ENCODE results near the gene TMEM108.

TMEM108 gene

DNA sequence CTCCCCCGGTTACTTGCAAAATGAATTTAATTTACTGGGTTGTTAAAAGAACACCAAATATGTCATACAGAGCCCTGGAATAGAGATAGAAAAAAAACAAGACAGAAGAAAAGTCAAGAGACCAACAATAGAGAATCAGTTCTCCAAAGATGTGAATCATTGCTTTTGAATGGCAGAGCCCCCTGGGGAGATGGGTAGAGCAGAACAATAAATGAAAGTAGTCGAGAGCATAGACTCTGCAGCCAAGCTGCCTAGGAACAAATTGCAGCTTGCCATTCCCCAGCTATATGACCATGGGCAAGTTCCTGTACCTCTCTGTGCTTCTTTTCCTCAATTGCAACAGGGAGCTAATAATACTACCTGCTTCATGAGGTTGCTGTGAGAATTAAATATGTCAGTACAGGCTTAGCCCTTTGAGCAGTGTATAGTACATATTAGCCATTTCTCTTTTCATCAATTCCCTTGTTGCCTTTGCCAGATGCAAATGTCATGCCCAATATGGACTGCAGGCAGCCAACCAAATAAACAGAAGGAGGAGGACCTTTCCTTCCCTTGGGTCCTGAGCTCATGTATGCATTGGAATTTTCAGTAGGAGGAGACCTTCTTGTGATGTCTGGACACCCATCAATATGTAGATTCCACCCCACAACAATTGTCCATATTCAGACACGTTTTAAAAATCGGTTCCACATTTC, 336.7 kb downstream of the TMEM108 start:
- no peak for DNase-seq
- intact Hi-C loops (cut with DNase I), result no loop called here

DNA sequence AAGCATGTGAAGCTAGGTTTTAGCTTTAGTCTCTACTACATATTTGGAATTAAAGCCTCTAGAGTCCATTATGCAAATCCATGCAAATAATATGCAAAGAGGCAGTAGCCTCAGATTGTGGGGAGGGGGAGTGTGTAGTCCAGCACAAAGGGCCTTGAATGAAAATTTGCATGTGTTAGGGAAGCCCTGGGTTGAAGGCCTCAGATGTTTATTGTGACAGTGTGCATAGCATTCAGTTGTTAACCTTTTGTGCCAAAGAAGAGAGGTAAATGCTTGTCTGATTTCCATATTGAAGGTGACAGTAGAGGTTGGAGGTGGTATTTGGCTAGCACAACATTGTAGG, 337.2 kb downstream of the TMEM108 start:
- intact Hi-C loops (cut with DNase I), result no loop called here
- DNase-seq, result no peak

DNA sequence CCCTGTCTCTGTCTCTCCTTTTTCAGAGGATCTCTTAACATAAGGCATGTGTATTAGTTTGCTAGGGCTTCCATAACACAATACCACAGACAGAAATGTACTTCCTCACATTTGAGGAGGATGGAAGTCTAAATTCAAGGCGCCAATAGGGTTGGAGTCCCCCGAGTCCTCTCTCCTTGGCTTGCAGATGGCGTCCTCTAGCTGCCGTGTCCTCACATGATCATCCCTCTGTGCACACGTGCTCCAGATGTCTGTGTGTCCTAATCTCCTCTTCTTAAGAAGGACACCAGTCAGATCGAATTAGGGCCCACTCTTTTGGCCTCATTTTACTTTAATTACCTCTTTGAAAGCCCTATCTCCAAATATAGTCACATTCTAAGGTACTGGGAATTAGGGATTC, 338.6 kb downstream of the TMEM108 start:
- intact Hi-C loops (cut with DNase I), result loop anchor here (2.0 kb wide), 1 partner anchor 336 kb away; no protein-coding TSS in a partner anchor
- DNase-seq, result no peak

DNA sequence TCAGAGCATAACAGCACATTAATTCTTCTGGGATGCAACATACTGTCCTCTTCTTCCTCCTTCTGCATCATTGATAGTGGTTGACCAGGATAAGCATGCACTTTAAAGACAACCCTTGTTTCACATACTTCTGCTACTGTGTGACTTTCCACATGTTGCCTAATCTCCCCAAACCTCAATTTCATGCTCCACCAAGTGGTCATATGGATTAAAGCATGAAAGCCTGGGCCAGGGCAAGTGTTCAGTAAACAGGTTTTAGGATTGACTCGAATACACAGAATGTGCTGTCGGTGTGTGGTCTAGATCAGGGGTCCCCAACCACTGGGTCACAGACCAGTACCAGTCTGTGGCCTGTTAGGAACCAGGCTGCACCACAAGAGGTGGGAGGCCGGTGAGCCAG, 339.2 kb downstream of the TMEM108 start:
- intact Hi-C loops (cut with DNase I), result loop anchor here (2.0 kb wide), 1 partner anchor 337 kb away; no protein-coding TSS in a partner anchor
- no peak for DNase-seq

DNA sequence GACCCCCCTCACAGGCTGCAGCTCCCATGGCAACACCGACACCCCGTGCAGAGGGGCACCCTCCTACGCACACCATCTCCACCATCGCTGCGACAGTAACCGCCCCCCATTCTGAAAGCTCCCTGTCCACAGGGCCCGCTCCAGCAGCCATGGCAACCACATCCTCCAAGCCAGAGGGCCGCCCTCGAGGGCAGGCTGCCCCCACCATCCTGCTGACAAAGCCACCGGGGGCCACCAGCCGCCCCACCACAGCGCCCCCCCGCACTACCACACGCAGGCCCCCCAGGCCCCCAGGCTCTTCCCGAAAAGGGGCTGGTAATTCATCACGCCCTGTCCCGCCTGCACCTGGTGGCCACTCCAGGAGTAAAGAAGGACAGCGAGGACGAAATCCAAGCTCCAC, 341.7 kb downstream of the TMEM108 start:
- no peak for DNase-seq
- intact Hi-C loops (cut with DNase I), result no loop called here

DNA sequence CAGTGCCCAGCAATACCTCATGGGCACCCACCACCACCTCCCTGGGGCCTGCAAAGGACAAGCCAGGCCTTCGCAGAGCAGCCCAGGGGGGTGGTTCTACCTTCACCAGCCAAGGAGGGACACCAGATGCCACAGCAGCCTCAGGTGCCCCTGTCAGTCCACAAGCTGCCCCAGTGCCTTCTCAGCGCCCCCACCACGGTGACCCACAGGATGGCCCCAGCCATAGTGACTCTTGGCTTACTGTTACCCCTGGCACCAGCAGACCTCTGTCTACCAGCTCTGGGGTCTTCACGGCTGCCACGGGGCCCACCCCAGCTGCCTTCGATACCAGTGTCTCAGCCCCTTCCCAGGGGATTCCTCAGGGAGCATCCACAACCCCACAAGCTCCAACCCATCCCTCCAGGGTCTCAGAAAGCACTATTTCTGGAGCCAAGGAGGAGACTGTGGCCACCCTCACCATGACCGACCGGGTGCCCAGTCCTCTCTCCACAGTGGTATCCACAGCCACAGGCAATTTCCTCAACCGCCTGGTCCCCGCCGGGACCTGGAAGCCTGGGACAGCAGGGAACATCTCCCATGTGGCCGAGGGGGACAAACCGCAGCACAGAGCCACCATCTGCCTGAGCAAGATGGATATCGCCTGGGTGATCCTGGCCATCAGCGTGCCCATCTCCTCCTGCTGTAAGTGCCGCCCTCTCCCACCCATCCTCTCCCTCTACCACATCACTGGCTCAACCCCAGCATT, 342.5 kb downstream of the TMEM108 start:
- no peak for DNase-seq
- intact Hi-C loops (cut with DNase I), result no loop called here

DNA sequence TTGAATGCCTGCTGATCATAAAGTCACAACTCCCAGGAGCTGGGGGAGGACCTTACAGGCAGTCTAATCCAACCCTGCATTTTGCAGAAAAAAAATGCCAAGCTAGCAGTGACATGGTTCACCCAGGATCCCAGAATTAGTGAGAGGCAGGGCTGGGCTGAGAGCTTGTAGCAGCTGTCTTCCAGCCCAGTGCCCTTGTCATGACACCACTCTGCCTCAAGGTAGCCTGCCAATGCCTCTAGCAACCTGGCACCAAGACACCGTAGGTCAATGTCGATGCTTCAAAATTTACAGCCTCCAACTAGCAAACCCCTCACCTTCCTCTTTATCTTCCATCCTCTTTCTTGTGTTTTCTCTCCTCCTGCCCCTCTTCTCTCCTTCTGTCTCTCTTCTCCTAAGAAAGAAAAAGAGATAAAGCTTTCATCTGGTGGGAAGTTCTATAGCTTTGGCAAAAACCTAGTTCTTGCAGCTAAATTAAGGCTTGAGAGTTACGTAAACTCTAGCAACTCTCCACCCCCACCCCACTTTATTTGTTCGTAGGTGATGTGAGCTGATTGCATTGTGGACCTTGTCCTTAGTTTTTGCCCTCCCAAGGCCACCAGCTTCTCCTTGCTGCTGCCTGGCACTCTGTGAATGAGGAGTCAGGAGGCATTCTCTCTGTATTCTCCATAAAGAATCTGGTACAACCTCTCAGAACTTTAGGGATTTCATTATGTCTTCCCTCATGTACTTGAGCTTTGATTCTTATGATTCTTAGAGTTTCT, 343.3 kb downstream of the TMEM108 start:
- no peak for DNase-seq
- intact Hi-C loops (cut with DNase I), result no loop called here

DNA sequence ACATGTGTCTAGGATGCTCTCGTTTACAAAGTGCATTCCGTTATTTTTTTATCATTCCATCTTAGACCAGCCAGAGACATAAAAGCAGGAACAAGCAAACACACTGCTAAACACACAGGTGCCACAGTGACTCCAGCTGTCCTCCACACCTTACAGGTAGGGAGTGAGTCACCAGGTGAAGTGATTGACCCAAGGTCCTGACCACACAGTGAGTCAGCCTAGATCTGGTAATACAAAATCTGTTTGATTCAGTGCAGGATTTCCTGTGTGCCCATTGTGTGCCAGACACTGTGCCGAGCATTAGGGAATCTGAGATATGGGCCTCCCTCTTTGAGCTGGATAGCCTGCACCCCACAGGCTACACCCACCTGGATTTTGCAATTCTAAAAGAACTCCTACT, 345.0 kb downstream of the TMEM108 start:
- no peak for DNase-seq
- intact Hi-C loops (cut with DNase I), result no loop called here

DNA sequence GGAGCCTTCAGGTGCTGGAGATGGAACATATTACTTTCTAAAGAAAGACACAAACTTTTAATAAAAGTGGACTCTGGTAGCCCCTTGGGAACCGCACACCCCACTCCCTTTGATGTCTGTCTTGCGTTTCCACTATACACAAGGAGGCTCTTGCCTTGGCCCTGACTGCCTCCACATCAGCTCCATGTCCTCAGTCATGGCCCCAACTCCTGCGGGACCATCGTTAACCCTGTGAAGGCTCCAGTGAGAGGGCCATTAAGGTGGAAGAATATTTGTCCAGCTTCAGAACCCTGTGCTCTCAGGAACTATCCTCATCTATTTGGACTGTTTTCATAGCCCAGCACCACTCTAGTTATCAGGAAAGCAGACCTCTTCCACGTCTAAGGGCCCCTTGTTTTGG, 345.6 kb downstream of the TMEM108 start:
- no peak for DNase-seq
- intact Hi-C loops (cut with DNase I), result loop anchor here (1.0 kb wide), 2 partner anchors 342 to 652 kb away; no protein-coding TSS in a partner anchor

DNA sequence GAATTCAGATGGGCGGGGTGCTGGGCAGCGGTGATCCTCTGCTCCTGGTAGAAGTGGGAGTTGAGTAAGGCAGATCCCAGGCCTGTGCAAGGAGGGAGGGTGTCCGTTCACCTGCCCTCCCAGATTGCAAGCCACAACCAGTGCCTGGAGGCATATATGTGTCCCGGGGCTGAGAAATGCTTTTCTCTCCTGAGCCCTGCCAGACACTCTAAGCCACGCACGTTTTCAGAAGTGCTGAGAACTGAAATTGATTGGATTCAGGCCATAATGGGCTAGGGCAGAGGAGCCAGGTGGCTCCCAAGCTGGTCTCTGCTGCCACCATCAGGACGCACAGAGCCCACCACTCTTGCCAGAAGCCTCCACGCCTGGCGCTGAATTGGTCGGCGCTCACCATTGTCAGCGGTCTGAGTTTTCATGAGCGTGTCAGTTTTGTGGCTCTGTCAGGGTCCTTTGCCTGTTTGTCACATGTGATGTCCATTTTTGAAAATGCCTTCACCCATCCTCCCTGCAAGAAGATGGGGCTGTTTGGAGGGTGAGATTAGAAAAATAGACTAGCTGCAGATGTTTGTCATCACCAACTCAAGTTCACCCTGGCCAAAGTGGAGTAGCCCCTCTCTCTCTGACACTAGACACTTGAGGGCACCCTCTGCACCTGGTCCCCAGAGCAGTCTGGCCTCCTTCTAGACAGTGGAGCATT, 346.3 kb downstream of the TMEM108 start:
- DNase-seq, result peak; percentile 56 to 96 (median 78)
- intact Hi-C loops (cut with DNase I), result loop anchor here (1.0 kb wide), 2 partner anchors 343 to 653 kb away; no protein-coding TSS in a partner anchor

DNA sequence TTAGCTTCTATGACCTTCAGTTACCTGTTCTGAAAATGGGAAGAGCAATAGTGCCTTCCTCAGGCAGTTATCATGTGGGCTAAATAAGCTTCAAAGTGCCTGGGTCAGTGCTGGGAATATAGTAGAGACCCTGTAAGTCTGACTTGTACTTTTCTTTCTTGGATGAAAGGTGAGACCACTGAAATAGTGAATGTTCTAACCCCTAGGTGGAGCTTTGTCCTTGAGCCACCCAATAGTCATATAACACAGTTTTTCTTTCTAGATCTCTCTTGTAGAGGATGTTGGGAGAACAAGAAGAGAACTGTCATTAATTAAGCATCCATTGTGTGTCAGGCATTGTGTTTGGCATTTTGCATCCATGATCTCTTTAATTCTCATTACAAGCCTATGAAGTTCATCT, 348.7 kb downstream of the TMEM108 start:
- intact Hi-C loops (cut with DNase I), result no loop called here
- DNase-seq, result no peak

DNA sequence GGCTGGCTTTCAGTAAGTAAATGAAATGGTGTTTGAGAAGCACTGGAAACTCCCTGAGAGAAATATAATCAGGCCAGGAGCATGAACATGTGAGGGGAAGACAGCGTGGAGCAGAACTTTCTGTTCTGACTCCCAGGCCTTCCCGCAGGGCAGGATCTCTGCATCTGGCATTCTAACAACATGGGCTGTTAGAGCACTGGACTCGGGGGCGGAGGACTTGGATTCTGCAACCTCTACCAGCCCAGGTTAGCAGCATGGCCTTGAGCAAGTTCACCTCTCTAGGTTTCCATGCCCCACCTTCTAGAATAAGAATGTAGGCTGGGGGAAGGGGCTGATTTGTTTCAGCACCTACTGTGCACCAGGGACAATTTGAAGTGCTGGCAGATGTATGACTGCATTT, 349.1 kb downstream of the TMEM108 start:
- intact Hi-C loops (cut with DNase I), result no loop called here
- DNase-seq, result no peak

DNA sequence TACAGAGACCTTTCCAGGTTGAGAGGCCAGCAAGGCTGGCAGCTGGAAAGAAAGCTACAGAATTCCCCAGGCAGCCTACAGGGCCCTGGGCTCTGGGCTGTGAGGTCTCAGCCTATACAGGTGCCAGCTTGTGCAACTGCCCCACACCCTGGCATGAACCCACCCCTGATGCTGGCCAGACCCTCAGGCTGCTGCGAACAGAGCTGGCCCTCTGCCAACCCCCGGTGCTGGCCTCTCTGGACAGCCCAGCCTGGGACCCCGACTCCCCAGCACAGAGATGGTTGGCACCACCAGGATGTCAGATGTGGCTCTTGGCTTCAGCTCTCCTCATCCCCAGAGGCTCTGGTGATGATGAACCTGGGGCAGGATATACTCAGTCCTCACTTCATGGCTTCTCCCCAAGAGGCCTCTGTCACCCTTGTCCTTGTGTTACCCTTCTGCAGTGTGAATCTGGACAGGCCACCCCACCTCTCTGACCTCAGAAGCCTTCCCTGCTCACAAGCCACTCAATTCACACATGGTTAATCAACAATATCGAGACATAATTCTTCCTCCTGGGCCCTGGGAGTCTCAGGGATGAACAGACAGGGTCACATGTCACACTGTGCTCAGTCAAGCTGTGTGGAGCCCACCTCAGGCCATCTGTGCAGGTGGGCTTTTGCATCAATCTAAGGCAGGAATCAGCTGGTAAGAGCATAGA, 350.7 kb downstream of the TMEM108 start:
- peak in 1 of 10 donors; percentile 72 for DNase-seq
- intact Hi-C loops (cut with DNase I), result no loop called here

DNA sequence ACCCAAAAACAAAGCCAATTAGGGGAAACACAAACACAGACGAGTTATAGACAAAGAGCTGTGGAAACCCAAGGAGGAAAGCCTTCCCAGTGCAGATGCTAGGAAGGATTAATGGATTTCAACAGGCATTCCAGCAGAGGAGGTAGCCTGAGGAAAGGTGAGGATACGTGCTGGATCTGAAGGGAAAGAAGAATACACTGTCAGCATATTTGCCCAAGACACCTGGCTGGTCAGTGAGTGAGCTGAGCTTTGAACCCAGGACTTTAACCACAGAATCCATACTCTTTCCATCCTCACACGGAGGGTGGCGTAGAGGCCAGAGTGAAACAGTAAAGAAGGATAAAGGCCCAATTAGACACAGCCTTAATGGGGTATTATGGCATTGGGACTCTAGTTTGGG, 352.5 kb downstream of the TMEM108 start:
- no peak for DNase-seq
- intact Hi-C loops (cut with DNase I), result no loop called here

DNA sequence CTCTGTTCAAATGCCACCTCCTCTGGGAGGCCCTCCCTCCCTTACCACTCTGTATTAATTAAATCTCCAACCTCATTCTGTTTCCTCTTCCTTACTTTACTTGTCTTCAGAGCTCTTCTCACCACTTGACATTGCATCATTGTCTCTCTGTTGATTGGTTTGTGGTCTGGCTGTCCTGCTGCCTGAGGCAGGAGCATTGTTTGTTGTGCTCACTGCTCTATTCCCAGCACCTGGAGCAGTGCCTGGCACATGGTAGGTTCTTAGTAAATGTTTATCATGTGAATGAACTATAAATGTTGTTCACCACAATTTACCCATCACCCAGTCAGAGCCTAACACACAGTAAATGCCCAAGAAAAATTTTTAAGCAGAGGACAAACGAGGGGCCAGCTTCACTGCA, 355.0 kb downstream of the TMEM108 start:
- intact Hi-C loops (cut with DNase I), result no loop called here
- DNase-seq, result no peak

DNA sequence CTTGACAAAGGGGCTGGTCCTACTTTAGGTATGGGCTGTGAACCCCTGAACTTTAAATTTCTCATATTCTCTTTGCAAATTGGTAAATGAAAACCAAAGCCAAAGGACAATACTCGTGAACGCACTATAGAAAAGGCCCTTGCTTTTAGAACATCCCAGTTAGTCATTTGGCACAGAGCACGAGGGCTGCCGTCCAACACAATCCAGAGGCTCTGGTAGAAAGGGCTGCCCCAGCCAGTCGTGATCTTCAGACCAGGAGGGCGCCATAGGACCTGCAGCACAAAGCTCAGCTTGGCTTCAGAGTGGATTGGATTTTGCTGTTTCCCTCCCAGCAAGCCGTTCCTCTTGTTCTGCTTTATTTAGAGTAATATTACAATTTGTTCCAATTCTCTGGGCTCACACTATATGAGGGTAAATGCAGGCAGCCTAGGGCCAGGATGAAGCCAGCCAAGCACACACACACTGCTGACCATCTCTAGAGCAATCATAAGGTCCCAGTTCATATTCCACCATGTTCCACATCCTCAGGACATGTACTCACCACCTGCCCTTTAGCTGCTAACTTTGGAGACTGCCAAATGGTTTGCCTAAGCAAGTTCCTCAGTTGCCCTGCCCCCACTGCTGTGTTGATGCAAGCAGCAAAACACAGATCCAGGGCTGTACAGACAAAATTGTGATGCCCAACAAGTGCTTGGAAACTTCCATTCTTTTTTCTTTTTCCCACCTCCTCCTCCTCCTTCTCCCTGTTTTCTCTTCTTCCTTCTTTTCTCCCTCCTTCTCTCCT, 355.7 kb downstream of the TMEM108 start:
- no peak for DNase-seq
- intact Hi-C loops (cut with DNase I), result no loop called here

DNA sequence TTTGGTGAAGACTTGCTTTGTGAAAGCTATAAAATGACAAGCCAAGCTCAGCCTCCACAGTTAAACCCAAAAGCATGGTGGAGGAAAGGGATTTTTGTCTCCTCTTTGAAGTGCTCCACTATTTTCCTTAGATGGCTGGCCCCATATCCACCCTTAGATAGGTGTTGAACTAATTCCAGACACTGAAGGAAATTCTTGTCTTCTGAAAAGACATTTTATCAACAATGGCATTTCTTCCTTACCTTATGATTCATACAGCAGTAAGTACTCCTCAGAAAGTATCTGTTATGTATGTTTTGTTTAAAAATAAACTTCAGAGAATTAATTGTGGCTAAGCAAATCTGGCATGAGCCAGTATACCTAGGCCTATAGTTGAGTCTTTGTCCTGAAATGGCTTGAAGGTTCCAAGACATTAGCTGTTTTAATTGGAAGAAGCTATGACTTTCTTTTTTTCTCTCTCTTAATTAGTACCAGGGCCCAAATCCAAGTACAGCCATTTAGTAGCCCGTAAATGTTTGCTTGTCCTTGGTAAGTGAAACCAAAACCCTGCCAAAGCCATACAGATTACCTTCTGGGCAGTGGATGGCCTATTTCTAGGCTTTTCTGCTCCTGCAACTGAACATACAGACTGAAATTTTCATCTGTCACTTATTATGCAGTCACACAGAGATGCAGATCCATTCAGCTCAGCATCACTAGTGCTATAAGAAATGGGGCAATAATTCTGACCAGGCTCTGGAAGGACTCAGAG, 356.5 kb downstream of the TMEM108 start:
- intact Hi-C loops (cut with DNase I), result no loop called here
- DNase-seq, result no peak

DNA sequence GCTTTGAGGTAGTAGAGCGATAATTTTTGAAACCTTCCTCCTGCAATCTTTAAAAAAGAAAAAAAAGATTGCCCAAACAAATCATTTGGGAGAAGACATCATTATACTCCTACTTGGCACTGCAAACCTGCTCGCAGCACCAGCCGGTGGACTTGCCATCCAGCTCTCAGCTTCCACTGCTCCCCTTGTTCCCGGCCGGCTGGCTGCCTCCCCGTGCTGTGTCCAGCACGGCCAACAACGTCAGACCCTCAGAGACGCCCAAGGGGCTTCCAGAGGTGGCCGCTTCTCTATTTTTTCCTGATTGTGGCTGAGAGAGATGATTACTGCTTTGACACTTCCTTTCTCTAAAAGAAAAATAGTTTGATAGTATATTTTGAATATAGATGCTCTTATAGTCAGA, 358.7 kb downstream of the TMEM108 start:
- no peak for DNase-seq

More for the DNA sequence above, 358.7 kb downstream of the TMEM108 start:
- intact Hi-C loops (cut with DNase I), result no loop called here
